Right cardiac atrium (tissue), 5 donors: ENCODE results near the gene RTP2. TPM values are rescaled to one million over a fixed set of nuclear protein-coding genes. Genes with fewer than 3 reads are reported as not detected.
"Not testable (repeated sequence)": the region's sequence is repeated elsewhere in the genome, so short reads cannot be mapped to it uniquely, and the experiment has no call there.

Experiments used
- ATAC-seq, 2 donors: fragments of 200-7000 bp; cut with Tn5 transposase; one replicate each; pipeline versions ENCODE4 v1.8.0 to v1.9.1; 2020; ENCODE audit warnings: moderate library complexity in 2 of 2, mild to moderate bottlenecking in 1 of 2
- DNase-seq, 3 donors: peaks; one replicate each; pipeline ENCODE4 v3.0.0-alpha.2; 2020
- H3K27ac ChIP-seq: one replicate; pipeline ENCODE4 v1.5.1; 2013; ENCODE audit warnings: mild to moderate bottlenecking, low read length, control low read depth, moderate library complexity
- H3K27me3 ChIP-seq: one replicate; pipeline ENCODE4 v1.6.1; 2013; ENCODE audit not compliant: control insufficient read depth, insufficient read depth
- H3K4me1 ChIP-seq: one replicate; pipeline ENCODE4 v1.6.1; 2013; ENCODE audit warnings: low read length; ENCODE audit not compliant: control insufficient read depth, insufficient read depth
- H3K4me3 ChIP-seq: one replicate; pipeline ENCODE4 v1.5.1; 2013; ENCODE audit warnings: low read length, control low read depth
- H3K9me3 ChIP-seq: one replicate; pipeline ENCODE4 v1.6.1; 2013; ENCODE audit warnings: low read length; ENCODE audit not compliant: control insufficient read depth
- WGBS: extraction: QIAGEN DNeasy Blood & Tissue Kit; methylation state at CpG from one replicate; pipeline ENCODE4 v1.1.7; 2013; 5-methylcytosine and 5-hydroxymethylcytosine counted together
- intact Hi-C, 4 donors: fragments of 100-400 bp; cut with DNase I; formaldehyde crosslinking; loops; one replicate each; pipeline versions ENCODE4 v1.11.0 to v1.14.0; 2022 to 2023
- polyA plus RNA-seq: library from polyadenylated mRNA; stranded (reverse); fragments of 200-250 nt; gene quantifications from one replicate; pipeline ENCODE4 v1.2.3, GENCODE V29; 2013
- total RNA-seq, 4 donors: library from RNA; stranded (reverse); fragmentation: NEBNext Ultra II Directional; extraction: Animal tissue kit (Norgen Biotek cat#: 25700); gene quantifications; one replicate each; pipeline ENCODE4 v1.2.1, GENCODE V29; 2021
- donor health status: healthy with polysubstance abuse.
- donor health status: DM: no; HTN: yes; CAD: no.
- donor health status: DM: no; HTN: no; CAD: no.
- donor health status: DM: no; HTN: yes; CAD: no; lungs with severe emphysema.
- donor health status: DM: yes; HTN: yes; CAD: no.

The RTP2 gene
- total and polyA plus RNA-seq, 5 donors = not detected

- Histone ChIP-seq H3K27ac (no peak overlapping the region), H3K9me3 (no peaks in the 10 kb centered on the region), H3K4me1 (no peaks in the 10 kb centered on the region), H3K4me3 (no peak overlapping the region), H3K27me3 (peaks cover 2% of the 10 kb centered on the region)
- ATAC-seq (no peak), DNase-seq (no peak)
- intact Hi-C loops = no loop called here
- WGBS = 93% methylated on average over 7 of the region's 7 CpGs
These were observed 16.4 kb downstream of the RTP2 start for GRCh38 chr3:187685948-187686347.

- Histone ChIP-seq H3K4me3 (no peak overlapping the region), H3K9me3 (no peaks in the 10 kb centered on the region), H3K27ac (no peak overlapping the region), H3K4me1 (no peaks in the 10 kb centered on the region), H3K27me3 (peaks cover 2% of the 10 kb centered on the region)
- intact Hi-C loops = loop anchor here in 2 of 4 donors (5.0 kb wide), 1 partner anchor 463 kb away; no protein-coding TSS in a partner anchor
- DNase-seq = no peak
- ATAC-seq = no peak
- WGBS = 65% methylated on average over 2 of the region's 2 CpGs
These were observed 17.5 kb downstream of the RTP2 start for GRCh38 chr3:187684880-187685279.

GRCh38 chr3:187684444-187684843 lies 17.9 kb downstream of the RTP2 start:
- no peak for DNase-seq
- H3K4me3 ChIP-seq = no peak overlapping the region
- no peak overlapping the region for H3K27ac ChIP-seq
- intact Hi-C loops = loop anchor here in 2 of 4 donors (5.0 kb wide), 1 partner anchor 462 kb away; no protein-coding TSS in a partner anchor
- peaks cover 2% of the 10 kb centered on the region for H3K27me3 ChIP-seq
- no peaks in the 10 kb centered on the region for H3K9me3 ChIP-seq
- no peak for ATAC-seq
- WGBS = 99% methylated on average over 1 of the region's 1 CpG
- H3K4me1 ChIP-seq = no peaks in the 10 kb centered on the region

- ATAC-seq, H3K27ac ChIP-seq, H3K4me1 ChIP-seq, H3K9me3 ChIP-seq, H3K27me3 ChIP-seq, H3K4me3 ChIP-seq, DNase-seq: not testable (repeated sequence)
- WGBS = 86% methylated on average over 11 of the region's 11 CpGs
- intact Hi-C loops = loop anchor here in 2 of 4 donors (2.0 to 5.0 kb wide), 2 partner anchors 363 to 459 kb away; no protein-coding TSS in a partner anchor
These were observed 20.6 kb downstream of the RTP2 start for GRCh38 chr3:187681756-187682155.

GRCh38 chr3:187679638-187680396 lies 22.5 kb downstream of the RTP2 start:
- WGBS = 31% methylated on average over 7 of the region's 7 CpGs
- Histone ChIP-seq H3K4me3 (no peak overlapping the region), H3K27me3 (peaks cover 2% of the 10 kb centered on the region), H3K9me3 (no peaks in the 10 kb centered on the region), H3K4me1 (no peaks in the 10 kb centered on the region), H3K27ac (no peak overlapping the region)
- intact Hi-C loops = loop anchor here (1.0 to 5.0 kb wide), 4 partner anchors 361 to 459 kb away; no protein-coding TSS in a partner anchor
- peak; percentile 92 to 94 for ATAC-seq
- DNase-seq = peak; percentile 77 to 91 (median 85)

- Histone ChIP-seq H3K4me3 (no peak overlapping the region), H3K27ac (no peak overlapping the region), H3K27me3 (peaks cover 4% of the 10 kb centered on the region), H3K9me3 (no peaks in the 10 kb centered on the region), H3K4me1 (no peaks in the 10 kb centered on the region)
- ATAC-seq = peak; percentile 76 to 85
- 10% methylated on average over 5 of the region's 5 CpGs for WGBS
- intact Hi-C loops = loop anchor here in 3 of 4 donors (1.0 to 2.0 kb wide), 3 partner anchors 359 to 458 kb away; no protein-coding TSS in a partner anchor
- peak in 2 of 3 donors; percentile 36 to 64 for DNase-seq
These were observed 23.6 kb downstream of the RTP2 start for GRCh38 chr3:187678726-187679268.

- intact Hi-C loops = loop anchor here in 3 of 4 donors (2.0 kb wide), 2 partner anchors 359 to 457 kb away; no protein-coding TSS in a partner anchor
- 29% methylated on average over 1 of the region's 1 CpG for WGBS
These were observed 24.8 kb downstream of the RTP2 start for GRCh38 chr3:187677604-187678003.

GRCh38 chr3:187673012-187673411 lies 29.3 kb downstream of the RTP2 start:
- intact Hi-C loops = no loop called here

More at GRCh38 chr3:187677604-187678003, 24.8 kb downstream of the RTP2 start:
- H3K4me3 ChIP-seq = no peak overlapping the region
- no peaks in the 10 kb centered on the region for H3K9me3 ChIP-seq
- H3K27me3 ChIP-seq = peaks cover 4% of the 10 kb centered on the region
- no peak overlapping the region for H3K27ac ChIP-seq
- H3K4me1 ChIP-seq = no peaks in the 10 kb centered on the region
- ATAC-seq = no peak
- no peak for DNase-seq

GRCh38 chr3:187669675-187670504 lies 32.5 kb downstream of the RTP2 start, which contains the start of gene SST:
TSS of gene SST (minus strand) at chr3:187670394. CDS start at chr3:187670291, 103 bp downstream.
- Histone ChIP-seq H3K27me3 (peaks cover 7% of the 10 kb centered on the region), H3K9me3 (no peaks in the 10 kb centered on the region), H3K27ac (no peak within 1 kb of the TSS), H3K4me3 (no peak within 1 kb of the TSS), H3K4me1 (no peaks in the 10 kb centered on the region)
- ATAC-seq = peak; percentile 60 to 71
- WGBS = 8% methylated on average over 46 of the region's 46 CpGs
- peak; percentile 45 to 80 (median 75) for DNase-seq
- intact Hi-C loops = no loop called here

More at GRCh38 chr3:187673012-187673411, 29.3 kb downstream of the RTP2 start:
- no peak for ATAC-seq
- Histone ChIP-seq H3K9me3 (no peaks in the 10 kb centered on the region), H3K27me3 (peaks cover 4% of the 10 kb centered on the region), H3K27ac (no peak overlapping the region), H3K4me1 (no peaks in the 10 kb centered on the region), H3K4me3 (no peak overlapping the region)
- no peak for DNase-seq
- 58% methylated on average over 3 of the region's 3 CpGs for WGBS

- DNase-seq (no peak), ATAC-seq (no peak)
- Histone ChIP-seq H3K9me3 (no peaks in the 10 kb centered on the region), H3K27ac (no peak overlapping the region), H3K4me1 (no peaks in the 10 kb centered on the region), H3K4me3 (no peak overlapping the region), H3K27me3 (peaks cover 3% of the 10 kb centered on the region)
- intact Hi-C loops = no loop called here
These were observed 34.8 kb downstream of the RTP2 start for GRCh38 chr3:187667526-187667925.
